GM12892 (cell line): Measurements from ENCODE around the gene C19orf81.

Experiments
- POLR2A ChIP-seq: IDR thresholded peaks from 2 replicates; pipeline ENCODE4 v1.6.1; 2011; ENCODE audit warnings: low read depth, low read length, control low read depth
- POLR2AphosphoS5 ChIP-seq: IDR thresholded peaks from 2 replicates; pipeline ENCODE4 v1.6.1; 2011; ENCODE audit warnings: low read depth, low read length, control low read depth
- TAF1 ChIP-seq: IDR thresholded peaks from 2 replicates; pipeline ENCODE4 v1.6.1; 2011; ENCODE audit warnings: low read depth, mild to moderate bottlenecking, control low read depth, low read length, borderline replicate concordance

DNA sequence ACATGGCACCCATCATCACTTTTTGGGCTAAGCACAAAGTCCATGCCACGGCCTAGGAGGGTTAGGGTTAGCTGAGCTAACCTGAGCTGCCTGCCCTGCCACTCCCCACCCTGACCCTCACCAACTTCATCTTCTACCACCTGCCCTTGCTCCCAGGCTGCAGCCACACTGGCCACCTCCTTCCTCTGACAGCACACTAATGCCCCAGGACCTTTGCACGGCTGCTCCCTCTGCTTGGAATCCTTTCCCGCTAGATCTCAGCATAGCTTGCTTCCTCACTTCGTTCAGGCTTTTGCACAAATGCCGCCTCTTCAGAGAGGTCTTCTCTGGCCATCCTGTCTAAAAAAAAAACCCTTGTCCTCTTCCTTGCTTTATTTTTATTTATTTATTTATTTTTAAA, 57.1 kb downstream of the C19orf81 start:
- TF ChIP-seq POLR2AphosphoS5, result no peak
- no peak for TF ChIP-seq TAF1
- TF ChIP-seq POLR2A, result no peak
